ENCODE data around the gene ANKHD1.
A peak's percentile ranks its signal among the peaks of the same experiment; 100 is the strongest.

The ANKHD1 gene

DNA sequence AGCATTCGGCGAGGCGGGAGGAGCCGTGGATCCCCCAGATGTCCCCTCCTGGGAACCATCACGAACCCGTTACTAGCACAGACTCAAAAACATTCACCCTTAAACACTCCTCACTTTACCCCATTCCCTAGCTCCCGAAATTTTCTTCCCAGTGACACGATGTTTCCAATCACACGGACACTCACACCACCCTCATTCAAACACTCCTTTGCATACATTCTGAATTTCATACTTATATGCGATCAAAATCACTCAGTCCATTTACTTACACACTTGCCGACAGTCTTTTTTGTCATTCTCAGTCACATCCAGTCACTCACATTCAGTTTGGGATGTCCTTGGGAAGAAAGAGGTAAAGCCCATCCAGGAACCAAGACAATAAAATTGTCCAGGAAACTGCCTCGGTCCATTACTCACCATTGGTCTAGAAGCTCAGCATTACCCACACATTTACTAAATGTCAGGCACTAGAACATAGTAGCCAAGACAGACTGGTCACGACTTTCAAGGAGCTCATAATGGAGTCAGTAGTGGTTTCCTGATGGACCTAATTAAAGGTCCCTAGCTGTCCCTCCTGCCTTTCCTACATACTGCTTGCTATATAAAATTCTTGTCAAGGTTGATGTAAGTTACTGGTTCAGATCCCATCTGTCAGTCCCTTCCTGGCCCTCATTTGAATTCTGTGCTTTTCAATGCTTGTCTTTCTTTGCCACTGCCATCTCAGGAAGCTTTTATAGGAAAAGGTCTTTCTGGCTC, 163.6 kb downstream of the ANKHD1 start:
- no peaks in the 10 kb centered on the region for H3K9me3 ChIP-seq (ENCODE audit: control extremely low read depth in 1 of 5, control insufficient read depth in 4 of 5, insufficient read depth in 2 of 5, low read depth in 1 of 5, low read length in 4 of 5)
- 14% methylated on average over 11 of the region's 13 CpGs for WGBS (ENCODE audit: insufficient coverage)
- peak overlapping the region; percentile 67 to 85 for H3K27ac ChIP-seq (ENCODE audit: insufficient read depth in 1 of 2, low read depth in 1 of 2, low read length in 2 of 2, poor library complexity in 1 of 2, severe bottlenecking in 2 of 2)
- H3K27me3 ChIP-seq (replicated peaks in 2 of 5; ENCODE audit: control insufficient read depth in 4 of 5, insufficient read depth in 5 of 5, low read length in 4 of 5): no peaks in the 10 kb centered on the region
- CTCF ChIA-PET: interaction anchor here (0.9 to 5.8 kb wide), 10 partner anchors 8 to 192 kb away, joined by 3 to 29 read pairs (median 4); partner anchors contain the start of genes EIF4EBP3, SRA1 and TMCO6
- H3K4me1 ChIP-seq (ENCODE audit: control extremely low read depth in 1 of 4, control insufficient read depth in 4 of 4, insufficient read depth in 4 of 4, low read length in 3 of 4): peaks cover 13 to 40% (median 33%) of the 10 kb centered on the region in 4 experiments
- DNase-seq: no peak
- POLR2A ChIA-PET: interaction anchor here (1.0 kb wide), 1 partner anchor 18 kb away, joined by 4 read pairs; the partner anchor contains the start of gene EIF4EBP3
- peaks cover 10 to 43% (median 23%) of the 10 kb centered on the region in 4 experiments for H3K36me3 ChIP-seq (ENCODE audit: control insufficient read depth in 4 of 4, insufficient read depth in 4 of 4, low read length in 3 of 4)
- H3K4me3 ChIP-seq (ENCODE audit: control insufficient read depth in 1 of 7, extremely low read depth in 1 of 7, insufficient read depth in 4 of 7, low read depth in 2 of 7, low read length in 6 of 7): peak overlapping the region; percentile 60 to 95 (median 81)

DNA sequence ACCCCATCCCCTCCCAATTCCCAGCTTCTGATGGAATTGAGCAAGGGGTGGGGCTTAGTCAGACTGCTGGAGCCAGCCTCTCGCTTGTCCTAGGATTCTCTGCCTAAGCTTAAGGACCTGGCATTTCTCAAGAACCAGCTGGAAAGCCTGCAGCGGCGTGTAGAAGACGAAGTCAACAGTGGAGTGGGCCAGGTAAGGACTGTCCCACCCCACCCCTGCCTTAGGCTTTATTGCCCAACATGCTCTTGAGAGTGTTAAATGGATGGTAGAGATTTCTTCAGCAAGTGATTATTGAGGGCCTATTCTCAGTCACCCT, 164.1 kb downstream of the ANKHD1 start:
- CTCF ChIA-PET: interaction anchor here (0.6 to 5.8 kb wide), 12 partner anchors 9 to 192 kb away, joined by 3 to 29 read pairs (median 3); partner anchors contain the start of genes EIF4EBP3, SRA1 and TMCO6
- no peaks in the 10 kb centered on the region for H3K9me3 ChIP-seq (ENCODE audit: control extremely low read depth in 1 of 5, control insufficient read depth in 4 of 5, insufficient read depth in 2 of 5, low read depth in 1 of 5, low read length in 4 of 5)
- WGBS (ENCODE audit: insufficient coverage): no CpG with 5 or more reads among the region's 4 CpGs
- POLR2A ChIA-PET: interaction anchor here (1.0 kb wide), 1 partner anchor 18 kb away, joined by 4 read pairs; the partner anchor contains the start of gene EIF4EBP3
- H3K4me1 ChIP-seq (ENCODE audit: control extremely low read depth in 1 of 4, control insufficient read depth in 4 of 4, insufficient read depth in 4 of 4, low read length in 3 of 4): peaks cover 13 to 40% (median 34%) of the 10 kb centered on the region in 4 experiments
- no peak overlapping the region for H3K27ac ChIP-seq (ENCODE audit: insufficient read depth in 1 of 2, low read depth in 1 of 2, low read length in 2 of 2, poor library complexity in 1 of 2, severe bottlenecking in 2 of 2)
- H3K36me3 ChIP-seq (ENCODE audit: control insufficient read depth in 4 of 4, insufficient read depth in 4 of 4, low read length in 3 of 4): peaks cover 6 to 44% (median 22%) of the 10 kb centered on the region in 4 experiments
- H3K27me3 ChIP-seq (replicated peaks in 2 of 5; ENCODE audit: control insufficient read depth in 4 of 5, insufficient read depth in 5 of 5, low read length in 4 of 5): no peaks in the 10 kb centered on the region
- H3K4me3 ChIP-seq (ENCODE audit: control insufficient read depth in 1 of 7, extremely low read depth in 1 of 7, insufficient read depth in 4 of 7, low read depth in 2 of 7, low read length in 6 of 7): peak overlapping the region in 4 of 7 experiments; percentile 81 to 95 (median 88)
- DNase-seq: no peak

DNA sequence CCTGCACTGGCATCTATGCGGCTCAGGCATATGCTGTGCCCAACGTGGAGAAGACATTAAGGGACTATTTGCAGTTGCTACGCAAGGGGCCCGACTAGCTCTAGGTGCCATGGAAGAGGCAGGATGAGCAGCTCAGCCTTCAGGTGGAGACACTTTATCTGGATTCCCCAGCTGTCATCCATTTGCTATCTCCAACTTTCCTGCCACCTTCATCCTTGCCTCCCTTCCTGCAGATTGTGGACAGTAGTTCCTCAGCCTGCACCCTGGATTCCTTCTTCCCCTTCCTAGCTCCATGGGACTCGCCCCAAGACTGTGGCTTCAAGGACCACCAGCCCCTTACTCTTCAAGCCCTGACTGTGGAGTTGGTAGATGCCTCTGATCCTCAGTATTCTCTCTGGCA, 165.0 kb downstream of the ANKHD1 start:
- H3K4me1 ChIP-seq (ENCODE audit: control extremely low read depth in 1 of 4, control insufficient read depth in 4 of 4, insufficient read depth in 4 of 4, low read length in 3 of 4): peaks cover 13 to 40% (median 34%) of the 10 kb centered on the region in 4 experiments
- H3K27me3 ChIP-seq (replicated peaks in 2 of 5; ENCODE audit: control insufficient read depth in 4 of 5, insufficient read depth in 5 of 5, low read length in 4 of 5): no peaks in the 10 kb centered on the region
- peaks cover 6 to 39% (median 19%) of the 10 kb centered on the region in 4 experiments for H3K36me3 ChIP-seq (ENCODE audit: control insufficient read depth in 4 of 4, insufficient read depth in 4 of 4, low read length in 3 of 4)
- H3K27ac ChIP-seq (ENCODE audit: insufficient read depth in 1 of 2, low read depth in 1 of 2, low read length in 2 of 2, poor library complexity in 1 of 2, severe bottlenecking in 2 of 2): no peak overlapping the region
- 98% methylated on average over 5 of the region's 5 CpGs for WGBS (ENCODE audit: insufficient coverage)
- CTCF ChIA-PET: interaction anchor here (1.1 to 5.8 kb wide), 7 partner anchors 13 to 72 kb away, joined by 3 to 29 read pairs (median 5); partner anchors contain the start of genes EIF4EBP3 and TMCO6
- POLR2A ChIA-PET: interaction anchor here (0.7 kb wide), 1 partner anchor 19 kb away, joined by 3 read pairs; no protein-coding TSS in a partner anchor
- no peak overlapping the region for H3K4me3 ChIP-seq (ENCODE audit: control insufficient read depth in 1 of 7, extremely low read depth in 1 of 7, insufficient read depth in 4 of 7, low read depth in 2 of 7, low read length in 6 of 7)
- no peaks in the 10 kb centered on the region for H3K9me3 ChIP-seq (ENCODE audit: control extremely low read depth in 1 of 5, control insufficient read depth in 4 of 5, insufficient read depth in 2 of 5, low read depth in 1 of 5, low read length in 4 of 5)
- DNase-seq: no peak

DNA sequence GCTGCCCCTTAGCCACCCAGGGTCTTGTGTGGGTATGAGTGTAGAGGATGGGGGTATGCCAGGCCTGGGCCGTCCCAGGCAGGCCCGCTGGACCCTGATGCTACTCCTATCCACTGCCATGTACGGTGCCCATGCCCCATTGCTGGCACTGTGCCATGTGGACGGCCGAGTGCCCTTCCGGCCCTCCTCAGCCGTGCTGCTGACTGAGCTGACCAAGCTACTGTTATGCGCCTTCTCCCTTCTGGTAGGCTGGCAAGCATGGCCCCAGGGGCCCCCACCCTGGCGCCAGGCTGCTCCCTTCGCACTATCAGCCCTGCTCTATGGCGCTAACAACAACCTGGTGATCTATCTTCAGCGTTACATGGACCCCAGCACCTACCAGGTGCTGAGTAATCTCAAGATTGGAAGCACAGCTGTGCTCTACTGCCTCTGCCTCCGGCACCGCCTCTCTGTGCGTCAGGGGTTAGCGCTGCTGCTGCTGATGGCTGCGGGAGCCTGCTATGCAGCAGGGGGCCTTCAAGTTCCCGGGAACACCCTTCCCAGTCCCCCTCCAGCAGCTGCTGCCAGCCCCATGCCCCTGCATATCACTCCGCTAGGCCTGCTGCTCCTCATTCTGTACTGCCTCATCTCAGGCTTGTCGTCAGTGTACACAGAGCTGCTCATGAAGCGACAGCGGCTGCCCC, 165.6 kb downstream of the ANKHD1 start:
- no peak for DNase-seq
- Histone ChIP-seq H3K9me3 (ENCODE audit: control extremely low read depth in 1 of 5, control insufficient read depth in 4 of 5, insufficient read depth in 2 of 5, low read depth in 1 of 5, low read length in 4 of 5) (no peaks in the 10 kb centered on the region), H3K27ac (ENCODE audit: insufficient read depth in 1 of 2, low read depth in 1 of 2, low read length in 2 of 2, poor library complexity in 1 of 2, severe bottlenecking in 2 of 2) (no peak overlapping the region), H3K36me3 (ENCODE audit: control insufficient read depth in 4 of 4, insufficient read depth in 4 of 4, low read length in 3 of 4) (peaks cover 6 to 39% (median 17%) of the 10 kb centered on the region in 4 experiments), H3K4me3 (ENCODE audit: control insufficient read depth in 1 of 7, extremely low read depth in 1 of 7, insufficient read depth in 4 of 7, low read depth in 2 of 7, low read length in 6 of 7) (no peak overlapping the region), H3K4me1 (ENCODE audit: control extremely low read depth in 1 of 4, control insufficient read depth in 4 of 4, insufficient read depth in 4 of 4, low read length in 3 of 4) (peaks cover 13 to 40% (median 34%) of the 10 kb centered on the region in 4 experiments), H3K27me3 (replicated peaks in 2 of 5; ENCODE audit: control insufficient read depth in 4 of 5, insufficient read depth in 5 of 5, low read length in 4 of 5) (no peaks in the 10 kb centered on the region)
- POLR2A ChIA-PET: no interaction called here
- WGBS (ENCODE audit: insufficient coverage): 96% methylated on average over 18 of the region's 22 CpGs
- CTCF ChIA-PET: interaction anchor here (1.0 to 5.8 kb wide), 5 partner anchors 12 to 77 kb away, joined by 3 to 29 read pairs (median 4); partner anchors contain the start of gene EIF4EBP3

DNA sequence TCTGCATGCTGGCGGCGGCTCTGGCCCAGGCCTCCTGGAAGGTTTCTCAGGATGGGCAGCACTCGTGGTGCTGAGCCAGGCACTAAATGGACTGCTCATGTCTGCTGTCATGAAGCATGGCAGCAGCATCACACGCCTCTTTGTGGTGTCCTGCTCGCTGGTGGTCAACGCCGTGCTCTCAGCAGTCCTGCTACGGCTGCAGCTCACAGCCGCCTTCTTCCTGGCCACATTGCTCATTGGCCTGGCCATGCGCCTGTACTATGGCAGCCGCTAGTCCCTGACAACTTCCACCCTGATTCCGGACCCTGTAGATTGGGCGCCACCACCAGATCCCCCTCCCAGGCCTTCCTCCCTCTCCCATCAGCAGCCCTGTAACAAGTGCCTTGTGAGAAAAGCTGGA, 166.2 kb downstream of the ANKHD1 start:
- H3K9me3 ChIP-seq (ENCODE audit: control extremely low read depth in 1 of 5, control insufficient read depth in 4 of 5, insufficient read depth in 2 of 5, low read depth in 1 of 5, low read length in 4 of 5): no peaks in the 10 kb centered on the region
- ChIA-PET CTCF (interaction anchor here (1.0 to 5.8 kb wide), 2 partner anchors 20 to 77 kb away, joined by 3 to 29 read pairs; partner anchors contain the start of gene EIF4EBP3), POLR2A (no interaction called here)
- 100% methylated on average over 11 of the region's 13 CpGs for WGBS (ENCODE audit: insufficient coverage)
- no peaks in the 10 kb centered on the region for H3K27me3 ChIP-seq (replicated peaks in 2 of 5; ENCODE audit: control insufficient read depth in 4 of 5, insufficient read depth in 5 of 5, low read length in 4 of 5)
- H3K4me1 ChIP-seq (ENCODE audit: control extremely low read depth in 1 of 4, control insufficient read depth in 4 of 4, insufficient read depth in 4 of 4, low read length in 3 of 4): peaks cover 13 to 40% (median 34%) of the 10 kb centered on the region in 4 experiments
- H3K4me3 ChIP-seq (ENCODE audit: control insufficient read depth in 1 of 7, extremely low read depth in 1 of 7, insufficient read depth in 4 of 7, low read depth in 2 of 7, low read length in 6 of 7): no peak overlapping the region
- no peak overlapping the region for H3K27ac ChIP-seq (ENCODE audit: insufficient read depth in 1 of 2, low read depth in 1 of 2, low read length in 2 of 2, poor library complexity in 1 of 2, severe bottlenecking in 2 of 2)
- no peak for DNase-seq
- peaks cover 6 to 34% (median 17%) of the 10 kb centered on the region in 4 experiments for H3K36me3 ChIP-seq (ENCODE audit: control insufficient read depth in 4 of 4, insufficient read depth in 4 of 4, low read length in 3 of 4)

DNA sequence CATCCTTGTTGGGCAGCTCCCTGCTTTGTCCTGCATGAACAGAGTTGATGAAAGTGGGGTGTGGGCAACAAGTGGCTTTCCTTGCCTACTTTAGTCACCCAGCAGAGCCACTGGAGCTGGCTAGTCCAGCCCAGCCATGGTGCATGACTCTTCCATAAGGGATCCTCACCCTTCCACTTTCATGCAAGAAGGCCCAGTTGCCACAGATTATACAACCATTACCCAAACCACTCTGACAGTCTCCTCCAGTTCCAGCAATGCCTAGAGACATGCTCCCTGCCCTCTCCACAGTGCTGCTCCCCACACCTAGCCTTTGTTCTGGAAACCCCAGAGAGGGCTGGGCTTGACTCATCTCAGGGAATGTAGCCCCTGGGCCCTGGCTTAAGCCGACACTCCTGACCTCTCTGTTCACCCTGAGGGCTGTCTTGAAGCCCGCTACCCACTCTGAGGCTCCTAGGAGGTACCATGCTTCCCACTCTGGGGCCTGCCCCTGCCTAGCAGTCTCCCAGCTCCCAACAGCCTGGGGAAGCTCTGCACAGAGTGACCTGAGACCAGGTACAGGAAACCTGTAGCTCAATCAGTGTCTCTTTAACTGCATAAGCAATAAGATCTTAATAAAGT, 166.9 kb downstream of the ANKHD1 start:
- Histone ChIP-seq H3K4me3 (ENCODE audit: control insufficient read depth in 1 of 7, extremely low read depth in 1 of 7, insufficient read depth in 4 of 7, low read depth in 2 of 7, low read length in 6 of 7) (peak overlapping the region in 2 of 7 experiments; percentile 33 to 42), H3K4me1 (ENCODE audit: control extremely low read depth in 1 of 4, control insufficient read depth in 4 of 4, insufficient read depth in 4 of 4, low read length in 3 of 4) (peaks cover 13 to 36% (median 30%) of the 10 kb centered on the region in 4 experiments), H3K9me3 (ENCODE audit: control extremely low read depth in 1 of 5, control insufficient read depth in 4 of 5, insufficient read depth in 2 of 5, low read depth in 1 of 5, low read length in 4 of 5) (no peaks in the 10 kb centered on the region), H3K36me3 (ENCODE audit: control insufficient read depth in 4 of 4, insufficient read depth in 4 of 4, low read length in 3 of 4) (peaks cover 6 to 34% (median 17%) of the 10 kb centered on the region in 4 experiments), H3K27me3 (replicated peaks in 2 of 5; ENCODE audit: control insufficient read depth in 4 of 5, insufficient read depth in 5 of 5, low read length in 4 of 5) (no peaks in the 10 kb centered on the region), H3K27ac (ENCODE audit: insufficient read depth in 1 of 2, low read depth in 1 of 2, low read length in 2 of 2, poor library complexity in 1 of 2, severe bottlenecking in 2 of 2) (peak overlapping the region; percentile 28 to 52)
- DNase-seq: no peak
- POLR2A ChIA-PET: no interaction called here
- CTCF ChIA-PET: interaction anchor here (0.6 to 5.8 kb wide), 4 partner anchors 21 to 305 kb away, joined by 3 to 29 read pairs (median 3); partner anchors contain the start of gene EIF4EBP3
- WGBS (ENCODE audit: insufficient coverage): 87% methylated on average over 2 of the region's 2 CpGs
